KOPT-K1 (cell line): Measurements from ENCODE around the gene SLC37A3.
"Not testable (repeated sequence)": the region's sequence is repeated elsewhere in the genome, so short reads cannot be mapped to it uniquely, and the experiment has no call there.

Source experiments
- H3K27ac ChIP-seq: fragments of 200-600 bp; sonication (generic); 2 replicates; pipeline ENCODE4 v1.5.1; 2016; ENCODE audit warnings: antibody characterized with exemption, mild to moderate bottlenecking, low read depth, low read length; ENCODE audit not compliant: poor library complexity, severe bottlenecking
- H3K36me3 ChIP-seq: fragments of 200-600 bp; sonication (generic); 2 replicates; pipeline ENCODE4 v1.5.1; 2017; ENCODE audit warnings: antibody characterized with exemption, mild to moderate bottlenecking, low read length, moderate library complexity; ENCODE audit not compliant: insufficient read depth
- H3K9me3 ChIP-seq: fragments of 200-600 bp; sonication (generic); 2 replicates; pipeline ENCODE4 v1.5.1; 2017; ENCODE audit warnings: antibody characterized with exemption, low read length, mild to moderate bottlenecking; ENCODE audit not compliant: insufficient read depth, poor library complexity, severe bottlenecking

SLC37A3 gene

GRCh38 chr7:140397784-140398750 is at the start of gene SLC37A3:
SLC37A3 (minus strand) TSS chr7:140398530; CDS start chr7:140382526, 16,004 bp downstream.
- peak within 1 kb of the TSS; percentile 63 for H3K27ac ChIP-seq
- no peaks in the 10 kb centered on the region for H3K9me3 ChIP-seq
- no peaks in the 10 kb centered on the region for H3K36me3 ChIP-seq

GRCh38 chr7:140447841-140448240 is 49.5 kb upstream of the SLC37A3 start:
- Histone ChIP-seq H3K36me3 (0 out of 2 replicates have a peak, but pooled peaks cover 6% of the 10 kb centered on the region), H3K9me3 (no peaks in the 10 kb centered on the region), H3K27ac (no peak overlapping the region)

- no peak overlapping the region for H3K27ac ChIP-seq
- H3K36me3 ChIP-seq, result no peaks in the 10 kb centered on the region
- H3K9me3 ChIP-seq, result no peaks in the 10 kb centered on the region
These were observed 48.1 kb upstream of the SLC37A3 start for GRCh38 chr7:140446467-140446866.

- Histone ChIP-seq H3K36me3 (no peaks in the 10 kb centered on the region), H3K27ac (no peak overlapping the region), H3K9me3 (no peaks in the 10 kb centered on the region)
These were observed 43.2 kb upstream of the SLC37A3 start for GRCh38 chr7:140441519-140441918.

GRCh38 chr7:140440593-140440992 is 42.3 kb upstream of the SLC37A3 start:
- no peaks in the 10 kb centered on the region for H3K36me3 ChIP-seq
- H3K27ac ChIP-seq, result no peak overlapping the region
- no peaks in the 10 kb centered on the region for H3K9me3 ChIP-seq

- Histone ChIP-seq H3K9me3 (no peaks in the 10 kb centered on the region), H3K36me3 (no peaks in the 10 kb centered on the region), H3K27ac (no peak overlapping the region)
These were observed 41.0 kb upstream of the SLC37A3 start for GRCh38 chr7:140439359-140439758.

- H3K9me3 ChIP-seq, result no peaks in the 10 kb centered on the region
- no peak overlapping the region for H3K27ac ChIP-seq
- H3K36me3 ChIP-seq, result no peaks in the 10 kb centered on the region
These were observed 37.0 kb upstream of the SLC37A3 start for GRCh38 chr7:140435252-140435895.

- Histone ChIP-seq H3K9me3 (no peaks in the 10 kb centered on the region), H3K36me3 (no peaks in the 10 kb centered on the region), H3K27ac (no peak overlapping the region)
These were observed 35.1 kb upstream of the SLC37A3 start for GRCh38 chr7:140433396-140433795.

GRCh38 chr7:140426130-140426529 is 27.8 kb upstream of the SLC37A3 start:
- H3K9me3 ChIP-seq, result no peaks in the 10 kb centered on the region
- no peaks in the 10 kb centered on the region for H3K36me3 ChIP-seq
- no peak overlapping the region for H3K27ac ChIP-seq

GRCh38 chr7:140425718-140426117 is 27.4 kb upstream of the SLC37A3 start:
- no peaks in the 10 kb centered on the region for H3K36me3 ChIP-seq
- no peak overlapping the region for H3K27ac ChIP-seq
- no peaks in the 10 kb centered on the region for H3K9me3 ChIP-seq

- Histone ChIP-seq H3K9me3 (no peaks in the 10 kb centered on the region), H3K36me3 (no peaks in the 10 kb centered on the region), H3K27ac (no peak overlapping the region)
These were observed 25.2 kb upstream of the SLC37A3 start for GRCh38 chr7:140423501-140423900.

- Histone ChIP-seq H3K27ac (no peak overlapping the region), H3K36me3 (no peaks in the 10 kb centered on the region), H3K9me3 (no peaks in the 10 kb centered on the region)
These were observed 23.2 kb upstream of the SLC37A3 start for GRCh38 chr7:140421521-140421920.

GRCh38 chr7:140418653-140419052 is 20.3 kb upstream of the SLC37A3 start:
- Histone ChIP-seq H3K27ac (no peak overlapping the region), H3K36me3 (no peaks in the 10 kb centered on the region), H3K9me3 (no peaks in the 10 kb centered on the region)

- H3K9me3 ChIP-seq, H3K36me3 ChIP-seq: not testable (repeated sequence)
- H3K27ac ChIP-seq, result peak overlapping the region; percentile 77
These were observed 19.8 kb upstream of the SLC37A3 start for GRCh38 chr7:140418156-140418472.

GRCh38 chr7:140417456-140418155 is 19.3 kb upstream of the SLC37A3 start:
- Histone ChIP-seq H3K9me3 (no peaks in the 10 kb centered on the region), H3K27ac (peak overlapping the region; percentile 77), H3K36me3 (no peaks in the 10 kb centered on the region)
